Stimulated activated CD4-positive, alpha-beta T cell treated with anti-CD3 and anti-CD28 coated beads, Interleukin-4, amount 100 ng/mL, for 4 hours (primary cell): ENCODE measurements around the gene MUSTN1.

ENCODE experiments used
- DNase-seq, 2 experiments: peaks; one replicate each; pipeline ENCODE4 v3.0.0-alpha.2; 2020

MUSTN1 gene

GRCh38 chr3:52851348-52851747 lies 16.5 kb upstream of the MUSTN1 start:
- no peak for DNase-seq

GRCh38 chr3:52849656-52850055 lies 14.8 kb upstream of the MUSTN1 start:
- no peak for DNase-seq

GRCh38 chr3:52848617-52849016 lies 13.8 kb upstream of the MUSTN1 start:
- no peak for DNase-seq

- no peak for DNase-seq
These were observed 12.9 kb upstream of the MUSTN1 start for GRCh38 chr3:52847726-52848125.

- no peak for DNase-seq
These were observed 12.4 kb upstream of the MUSTN1 start for GRCh38 chr3:52847241-52847640.

- no peak for DNase-seq
These were observed 11.7 kb upstream of the MUSTN1 start for GRCh38 chr3:52846432-52846965.

GRCh38 chr3:52845691-52846431 lies 11.0 kb upstream of the MUSTN1 start:
- DNase-seq, result peak in 1 of 2 experiments; percentile 23

GRCh38 chr3:52845157-52845556 lies 10.3 kb upstream of the MUSTN1 start:
- DNase-seq, result no peak

- DNase-seq, result no peak
These were observed 9.6 kb upstream of the MUSTN1 start for GRCh38 chr3:52844290-52844975.

GRCh38 chr3:52843881-52844280 lies 9.1 kb upstream of the MUSTN1 start:
- DNase-seq, result no peak

- DNase-seq, result no peak
These were observed 8.5 kb upstream of the MUSTN1 start for GRCh38 chr3:52843108-52843865.

GRCh38 chr3:52842424-52842823 lies 7.6 kb upstream of the MUSTN1 start:
- no peak for DNase-seq

- no peak for DNase-seq
These were observed 7.1 kb upstream of the MUSTN1 start for GRCh38 chr3:52841981-52842340.

- no peak for DNase-seq
These were observed 6.6 kb upstream of the MUSTN1 start for GRCh38 chr3:52841211-52841980.

GRCh38 chr3:52839892-52840545 lies 5.2 kb upstream of the MUSTN1 start:
- no peak for DNase-seq

GRCh38 chr3:52839268-52839575 lies 4.4 kb upstream of the MUSTN1 start:
- no peak for DNase-seq

GRCh38 chr3:52838561-52839267 lies 3.9 kb upstream of the MUSTN1 start:
- DNase-seq, result no peak

GRCh38 chr3:52836986-52837385 lies 2.2 kb upstream of the MUSTN1 start:
- no peak for DNase-seq

- DNase-seq, result no peak
These were observed 1.6 kb upstream of the MUSTN1 start for GRCh38 chr3:52836471-52836845.

- DNase-seq, result no peak
These were observed 1.1 kb upstream of the MUSTN1 start for GRCh38 chr3:52835766-52836470.

- DNase-seq, result no peak
These were observed 1.6 kb downstream of the MUSTN1 start for GRCh38 chr3:52833202-52833601.
